Measurements from ENCODE around the gene HGS.

HGS gene

GRCh38 chr17:81727324-81728031 is 43.7 kb downstream of the HGS start:
- Histone ChIP-seq H3K4me1 (ENCODE audit: insufficient read depth, poor library complexity, severe bottlenecking) (peaks cover 17% of the 10 kb centered on the region), H3K27ac (ENCODE audit: poor library complexity, severe bottlenecking) (no peak overlapping the region), H3K36me3 (ENCODE audit: low read depth) (no peaks in the 10 kb centered on the region), H3K4me3 (ENCODE audit: severe bottlenecking) (no peak overlapping the region), H3K9me3 (ENCODE audit: severe bottlenecking) (no peaks in the 10 kb centered on the region), H3K27me3 (ENCODE audit: insufficient read depth, poor library complexity, severe bottlenecking) (no peaks in the 10 kb centered on the region)
- ATAC-seq (ENCODE audit: low read depth), result no peak
- TF ChIP-seq CTCF (IDR thresholded peaks at IDR 0.05; ENCODE audit: poor library complexity, severe bottlenecking), result no peak
- peak; percentile 59 for DNase-seq (ENCODE audit: low spot score)

- no peaks in the 10 kb centered on the region for H3K36me3 ChIP-seq (ENCODE audit: low read depth)
- ATAC-seq (ENCODE audit: low read depth) (peak; percentile 82), DNase-seq (ENCODE audit: low spot score) (peak; percentile 84)
- H3K4me3 ChIP-seq (ENCODE audit: severe bottlenecking), result no peak overlapping the region
- peaks cover 8% of the 10 kb centered on the region for H3K4me1 ChIP-seq (ENCODE audit: insufficient read depth, poor library complexity, severe bottlenecking)
- no peak overlapping the region for H3K27ac ChIP-seq (ENCODE audit: poor library complexity, severe bottlenecking)
- H3K9me3 ChIP-seq (ENCODE audit: severe bottlenecking), result no peaks in the 10 kb centered on the region
- no peaks in the 10 kb centered on the region for H3K27me3 ChIP-seq (ENCODE audit: insufficient read depth, poor library complexity, severe bottlenecking)
- TF ChIP-seq CTCF (IDR thresholded peaks at IDR 0.05; ENCODE audit: poor library complexity, severe bottlenecking), result peak; percentile 93
Measured at GRCh38 chr17:81733507-81734404, 49.9 kb downstream of the HGS start.

- H3K4me1 ChIP-seq (ENCODE audit: insufficient read depth, poor library complexity, severe bottlenecking), result peaks cover 8% of the 10 kb centered on the region
- no peak overlapping the region for H3K4me3 ChIP-seq (ENCODE audit: severe bottlenecking)
- H3K27ac ChIP-seq (ENCODE audit: poor library complexity, severe bottlenecking), result no peak overlapping the region
- no peaks in the 10 kb centered on the region for H3K9me3 ChIP-seq (ENCODE audit: severe bottlenecking)
- ATAC-seq (ENCODE audit: low read depth), result no peak
- peak; percentile 69 for DNase-seq (ENCODE audit: low spot score)
- no peaks in the 10 kb centered on the region for H3K27me3 ChIP-seq (ENCODE audit: insufficient read depth, poor library complexity, severe bottlenecking)
- no peak for TF ChIP-seq CTCF (IDR thresholded peaks at IDR 0.05; ENCODE audit: poor library complexity, severe bottlenecking)
- H3K36me3 ChIP-seq (ENCODE audit: low read depth), result no peaks in the 10 kb centered on the region
Measured at GRCh38 chr17:81734405-81735263, 50.8 kb downstream of the HGS start.

- ATAC-seq (ENCODE audit: low read depth) (peak; percentile 55), DNase-seq (ENCODE audit: low spot score) (peak; percentile 68)
- no peaks in the 10 kb centered on the region for H3K36me3 ChIP-seq (ENCODE audit: low read depth)
- TF ChIP-seq CTCF (IDR thresholded peaks at IDR 0.05; ENCODE audit: poor library complexity, severe bottlenecking), result no peak
- H3K9me3 ChIP-seq (ENCODE audit: severe bottlenecking), result no peaks in the 10 kb centered on the region
- peaks cover 8% of the 10 kb centered on the region for H3K4me1 ChIP-seq (ENCODE audit: insufficient read depth, poor library complexity, severe bottlenecking)
- H3K4me3 ChIP-seq (ENCODE audit: severe bottlenecking), result no peak overlapping the region
- no peak overlapping the region for H3K27ac ChIP-seq (ENCODE audit: poor library complexity, severe bottlenecking)
- no peaks in the 10 kb centered on the region for H3K27me3 ChIP-seq (ENCODE audit: insufficient read depth, poor library complexity, severe bottlenecking)
Measured at GRCh38 chr17:81735264-81736102, 51.7 kb downstream of the HGS start.

Measured in RWPE2 (cell line).